LNCaP clone FGC (cell line): ENCODE data around the gene FAM216B.

Source experiments
- DNase-seq: peaks from one replicate; pipeline ENCODE4 v3.0.0-alpha.2; 2011; ENCODE audit warnings: low read depth
- H3K4me3 ChIP-seq: 2 replicates; pipeline ENCODE4 v1.5.1; 2011; ENCODE audit warnings: mild to moderate bottlenecking, low read depth, low read length, control low read depth
- CTCF ChIP-seq: IDR thresholded peaks from 2 replicates; pipeline ENCODE4 v1.5.1; 2012; ENCODE audit warnings: mild to moderate bottlenecking; ENCODE audit not compliant: control insufficient read depth, insufficient read depth; ENCODE audit errors: extremely low read depth

Gene FAM216B

GRCh38 chr13:42781352-42781751 is at the start of gene FAM216B:
FAM216B (plus strand) TSS chr13:42781584; CDS start chr13:42784068, 2,484 bp downstream.
- H3K4me3 ChIP-seq, result no peak within 1 kb of the TSS
- TF ChIP-seq CTCF, result no peak
- no peak for DNase-seq

GRCh38 chr13:42732073-42732472 is 49.3 kb upstream of the FAM216B start:
- H3K4me3 ChIP-seq, result no peak overlapping the region
- TF ChIP-seq CTCF, result no peak
- DNase-seq, result no peak

GRCh38 chr13:42733046-42733445 is 48.3 kb upstream of the FAM216B start:
- no peak overlapping the region for H3K4me3 ChIP-seq
- no peak for DNase-seq
- no peak for TF ChIP-seq CTCF

GRCh38 chr13:42735010-42735409 is 46.4 kb upstream of the FAM216B start:
- no peak for DNase-seq
- no peak for TF ChIP-seq CTCF
- H3K4me3 ChIP-seq, result no peak overlapping the region

- no peak for DNase-seq
- no peak overlapping the region for H3K4me3 ChIP-seq
- TF ChIP-seq CTCF, result no peak
Measured at GRCh38 chr13:42740753-42741152, 40.6 kb upstream of the FAM216B start.

- no peak for TF ChIP-seq CTCF
- H3K4me3 ChIP-seq, result no peak overlapping the region
Measured at GRCh38 chr13:42741914-42742313, 39.5 kb upstream of the FAM216B start.

GRCh38 chr13:42745655-42746054 is 35.7 kb upstream of the FAM216B start:
- H3K4me3 ChIP-seq, result no peak overlapping the region
- no peak for DNase-seq
- no peak for TF ChIP-seq CTCF

More at GRCh38 chr13:42741914-42742313, 39.5 kb upstream of the FAM216B start:
- DNase-seq, result no peak
